Upper lobe of left lung (tissue), 6 donors: Measurements from ENCODE around the gene DSCAM. TPM values are rescaled to one million over a fixed set of nuclear protein-coding genes. Genes with fewer than 3 reads are reported as not detected.

ENCODE experiments used
- ATAC-seq, 2 donors: fragments of 200-7000 bp; cut with Tn5 transposase; one replicate each; pipeline ENCODE4 v1.9.1; 2022; ENCODE audit warnings: mild to moderate bottlenecking in 2 of 2, moderate library complexity in 2 of 2; ENCODE audit not compliant: low FRiP score in 2 of 2
- DNase-seq, 2 donors: peaks; one replicate each; pipeline ENCODE4 v3.0.0-alpha.2; 2019 to 2020
- H3K27ac ChIP-seq, 4 donors: fragments of 200-600 bp; sonication (generic); one replicate each; pipeline ENCODE4 v1.5.1; 2016 to 2019
- H3K27me3 ChIP-seq, 4 donors: fragments of 200-600 bp; sonication (generic); one replicate each; pipeline ENCODE4 v1.5.1; 2017 to 2019
- H3K36me3 ChIP-seq, 4 donors: fragments of 200-600 bp; sonication (generic); one replicate each; pipeline ENCODE4 v1.5.1; 2016 to 2019
- H3K4me1 ChIP-seq, 4 donors: fragments of 200-600 bp; sonication (generic); one replicate each; pipeline ENCODE4 v1.5.1; 2018 to 2019
- H3K4me3 ChIP-seq, 4 donors: fragments of 200-600 bp; sonication (generic); one replicate each; pipeline ENCODE4 v1.5.1; 2017 to 2019; ENCODE audit warnings: mild to moderate bottlenecking in 2 of 4, moderate library complexity in 1 of 4
- H3K9me3 ChIP-seq, 4 donors: fragments of 200-600 bp; sonication (generic); one replicate each; pipeline ENCODE4 v1.5.1; 2018 to 2019
- EP300 ChIP-seq, 4 donors: sonication (generic); formaldehyde crosslinking; IDR thresholded peaks; one replicate each; pipeline ENCODE4 v1.5.1; 2017; ENCODE audit warnings: antibody characterized with exemption in 4 of 4, control low read depth in 2 of 4
- POLR2A ChIP-seq, 4 donors: fragments of 450-650 bp; IDR thresholded peaks; one replicate each; pipeline ENCODE4 v1.5.1; 2016 to 2017; ENCODE audit warnings: antibody characterized with exemption in 4 of 4, mild to moderate bottlenecking in 2 of 4
- POLR2AphosphoS5 ChIP-seq, 2 donors: sonication (generic); formaldehyde crosslinking; IDR thresholded peaks; one replicate each; pipeline ENCODE4 v1.5.1; 2017; ENCODE audit warnings: antibody characterized with exemption in 2 of 2
- whole genome bisulfite sequencing, 2 donors: methylation state at CpG; one replicate each; pipeline ENCODE4 v1.1.5; 2017 to 2018; 5-methylcytosine and 5-hydroxymethylcytosine counted together
- total RNA-seq, 6 donors: library from RNA; depleted of rRNA in 4 of 6; stranded (reverse); fragments of >200 nt in 4 of 6; gene quantifications; one replicate each; pipeline versions ENCODE4 v1.1.0 to v1.2.1, GENCODE V29; 2016 to 2021
- TF ChIP-seq, protein P1 (sequence below), 6 experiments: fragments of 450-650 bp in 4 of 6; fragments of 200-600 bp in 2 of 6; sonication (generic) in 2 of 6; IDR thresholded peaks; one replicate each; pipeline ENCODE4 v1.5.1; 2016 to 2019; ENCODE audit warnings: antibody characterized with exemption in 6 of 6
- donor health status: DM: no; HTN: no; CAD: no; lungs with moderate emphysema.
- donor health status: DM: no; HTN: yes; CAD: no; lungs with severe emphysema.

DSCAM gene
- total RNA-seq, 6 donors from 2014 or later, result under 0.01 to 0.61 (median 0.26) TPM; not detected in 1

DNA sequence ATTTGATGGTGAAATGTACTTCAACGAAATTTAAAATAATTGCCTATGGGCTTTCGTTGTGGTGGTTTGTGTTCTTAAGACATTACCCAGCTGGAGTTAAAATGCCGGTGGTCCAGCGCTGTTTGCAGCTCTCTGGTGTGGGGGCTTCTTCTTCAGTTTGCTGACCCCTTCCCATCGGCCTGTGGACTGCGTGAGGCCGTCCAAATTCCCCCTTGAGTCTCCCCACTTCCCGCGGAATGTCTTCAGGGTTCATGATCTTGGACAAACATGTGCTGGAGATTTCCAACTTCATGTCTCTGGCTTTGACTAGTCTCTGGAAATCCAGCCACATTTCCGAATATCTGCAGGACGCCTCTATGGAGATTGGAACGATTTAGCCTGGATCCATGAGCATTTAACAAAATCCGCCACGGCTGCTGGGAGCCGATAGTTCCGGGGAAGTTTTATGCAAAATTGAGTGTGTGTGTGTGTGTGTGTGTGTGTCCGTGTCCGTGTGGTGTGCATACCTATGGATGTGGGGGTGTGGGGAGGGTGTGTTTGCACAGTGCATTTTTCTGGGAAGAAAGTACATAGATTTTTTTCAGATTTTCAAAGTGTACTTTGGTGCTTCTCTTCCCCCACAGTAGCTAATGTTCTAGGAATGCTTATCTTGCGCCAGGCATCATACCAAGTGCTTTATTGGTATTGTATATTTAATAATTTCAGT, 862.5 kb downstream of the DSCAM start:
- H3K27ac ChIP-seq, result no peak overlapping the region
- WGBS, 2 donors, result 68 to 75% methylated on average over 19 of the region's 19 CpGs
- no peak for ATAC-seq
- no peaks in the 10 kb centered on the region for H3K36me3 ChIP-seq
- no peaks in the 10 kb centered on the region for H3K4me1 ChIP-seq
- DNase-seq, result no peak
- H3K27me3 ChIP-seq, result no peaks in the 10 kb centered on the region
- H3K4me3 ChIP-seq, result no peak overlapping the region
- no peak for TF ChIP-seq EP300 (IDR thresholded peaks at IDR 0.05)
- no peaks in the 10 kb centered on the region for H3K9me3 ChIP-seq

DNA sequence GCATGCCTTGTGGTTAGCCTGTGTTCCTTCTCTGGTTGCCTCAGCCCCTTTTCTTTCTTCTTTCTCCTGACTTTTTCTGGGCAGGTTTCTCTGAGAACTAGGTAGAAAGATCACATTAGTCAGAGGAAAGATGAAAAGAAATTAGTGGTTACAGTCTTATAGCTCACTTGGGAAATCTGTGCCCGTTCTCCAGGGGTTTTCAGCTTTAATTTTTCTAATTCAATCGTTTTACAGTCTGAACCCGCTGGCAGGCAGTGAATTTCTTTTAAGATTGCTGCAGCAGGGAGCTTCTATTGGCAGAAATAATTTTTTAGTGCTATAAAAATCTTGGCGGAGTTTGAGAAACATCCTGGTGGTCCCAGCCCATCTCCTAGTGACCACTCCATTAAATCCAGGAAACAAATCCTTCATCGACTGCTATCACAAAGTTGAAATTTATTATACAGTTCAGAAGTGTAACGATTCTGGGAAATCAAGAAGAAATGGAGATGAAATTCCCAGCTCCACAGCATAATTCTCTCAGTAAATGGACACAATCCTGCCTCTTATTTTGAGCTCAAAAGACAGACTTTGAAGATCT, 866.6 kb downstream of the DSCAM start:
- no peak for TF ChIP-seq EP300 (IDR thresholded peaks at IDR 0.05)
- TF ChIP-seq POLR2AphosphoS5 (IDR thresholded peaks at IDR 0.05), result no peak
- TF ChIP-seq, protein P1, sequence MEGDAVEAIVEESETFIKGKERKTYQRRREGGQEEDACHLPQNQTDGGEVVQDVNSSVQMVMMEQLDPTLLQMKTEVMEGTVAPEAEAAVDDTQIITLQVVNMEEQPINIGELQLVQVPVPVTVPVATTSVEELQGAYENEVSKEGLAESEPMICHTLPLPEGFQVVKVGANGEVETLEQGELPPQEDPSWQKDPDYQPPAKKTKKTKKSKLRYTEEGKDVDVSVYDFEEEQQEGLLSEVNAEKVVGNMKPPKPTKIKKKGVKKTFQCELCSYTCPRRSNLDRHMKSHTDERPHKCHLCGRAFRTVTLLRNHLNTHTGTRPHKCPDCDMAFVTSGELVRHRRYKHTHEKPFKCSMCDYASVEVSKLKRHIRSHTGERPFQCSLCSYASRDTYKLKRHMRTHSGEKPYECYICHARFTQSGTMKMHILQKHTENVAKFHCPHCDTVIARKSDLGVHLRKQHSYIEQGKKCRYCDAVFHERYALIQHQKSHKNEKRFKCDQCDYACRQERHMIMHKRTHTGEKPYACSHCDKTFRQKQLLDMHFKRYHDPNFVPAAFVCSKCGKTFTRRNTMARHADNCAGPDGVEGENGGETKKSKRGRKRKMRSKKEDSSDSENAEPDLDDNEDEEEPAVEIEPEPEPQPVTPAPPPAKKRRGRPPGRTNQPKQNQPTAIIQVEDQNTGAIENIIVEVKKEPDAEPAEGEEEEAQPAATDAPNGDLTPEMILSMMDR (IDR thresholded peaks at IDR 0.05), result no peak
- TF ChIP-seq POLR2A (IDR thresholded peaks at IDR 0.05), result no peak
- no peaks in the 10 kb centered on the region for H3K36me3 ChIP-seq

DNA sequence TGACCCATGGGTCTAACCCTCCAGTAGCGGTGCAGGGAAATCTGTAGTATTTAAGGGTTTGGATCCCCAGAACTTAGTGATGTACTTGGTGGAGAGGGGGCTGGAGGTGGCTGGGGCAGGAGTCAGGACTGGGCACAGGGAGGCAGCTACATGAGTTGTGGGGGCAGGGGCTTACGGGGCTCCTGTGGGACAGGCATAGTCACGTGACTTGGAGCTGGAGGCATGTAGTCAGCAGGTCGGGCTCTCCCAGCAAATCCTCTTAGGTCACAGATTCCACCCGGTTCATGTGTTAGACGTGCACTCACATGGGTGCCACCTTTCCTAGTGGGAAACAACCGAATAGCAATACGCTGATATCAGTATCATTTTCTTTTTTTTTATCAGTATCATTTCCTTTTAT, 867.6 kb downstream of the DSCAM start:
- Histone ChIP-seq H3K27me3 (no peaks in the 10 kb centered on the region), H3K27ac (no peak overlapping the region), H3K36me3 (no peaks in the 10 kb centered on the region), H3K9me3 (no peaks in the 10 kb centered on the region), H3K4me3 (no peak overlapping the region), H3K4me1 (no peaks in the 10 kb centered on the region)
- WGBS, 2 donors, result 83% methylated on average over 8 of the region's 8 CpGs
- ATAC-seq (no peak), DNase-seq (no peak)
- TF ChIP-seq EP300 (IDR thresholded peaks at IDR 0.05) (no peak), POLR2A (IDR thresholded peaks at IDR 0.05) (no peak), POLR2AphosphoS5 (IDR thresholded peaks at IDR 0.05) (no peak)
- TF ChIP-seq, protein P1 (IDR thresholded peaks at IDR 0.05), result no peak

More for the DNA sequence above, 866.6 kb downstream of the DSCAM start:
- Histone ChIP-seq H3K4me3 (no peak overlapping the region), H3K27me3 (no peaks in the 10 kb centered on the region), H3K27ac (no peak overlapping the region), H3K9me3 (no peaks in the 10 kb centered on the region), H3K4me1 (no peaks in the 10 kb centered on the region)
- no peak for DNase-seq
- no peak for ATAC-seq
- 69 to 71% methylated on average over 6 of the region's 6 CpGs for whole genome bisulfite sequencing, 2 donors

DNA sequence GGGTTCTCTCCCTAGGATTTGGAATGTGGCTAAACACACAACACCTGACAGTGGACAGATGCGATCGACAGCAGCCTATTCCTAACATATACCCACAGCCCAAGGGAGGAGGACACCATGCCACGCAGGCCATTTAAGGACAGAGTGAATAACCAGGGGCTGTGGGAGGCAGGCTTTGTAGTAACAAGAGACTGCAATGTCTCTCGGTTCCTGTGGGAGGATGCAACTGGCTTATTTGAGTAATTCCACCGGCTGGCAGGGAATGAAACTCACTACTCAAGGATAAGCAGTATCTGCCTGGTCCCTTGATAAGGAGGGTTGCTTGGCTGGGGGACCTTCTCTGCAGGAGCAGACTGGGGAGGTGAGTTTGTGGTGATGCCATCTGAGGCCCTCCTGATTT, 870.2 kb downstream of the DSCAM start:
- ATAC-seq (no peak), DNase-seq (no peak)

DNA sequence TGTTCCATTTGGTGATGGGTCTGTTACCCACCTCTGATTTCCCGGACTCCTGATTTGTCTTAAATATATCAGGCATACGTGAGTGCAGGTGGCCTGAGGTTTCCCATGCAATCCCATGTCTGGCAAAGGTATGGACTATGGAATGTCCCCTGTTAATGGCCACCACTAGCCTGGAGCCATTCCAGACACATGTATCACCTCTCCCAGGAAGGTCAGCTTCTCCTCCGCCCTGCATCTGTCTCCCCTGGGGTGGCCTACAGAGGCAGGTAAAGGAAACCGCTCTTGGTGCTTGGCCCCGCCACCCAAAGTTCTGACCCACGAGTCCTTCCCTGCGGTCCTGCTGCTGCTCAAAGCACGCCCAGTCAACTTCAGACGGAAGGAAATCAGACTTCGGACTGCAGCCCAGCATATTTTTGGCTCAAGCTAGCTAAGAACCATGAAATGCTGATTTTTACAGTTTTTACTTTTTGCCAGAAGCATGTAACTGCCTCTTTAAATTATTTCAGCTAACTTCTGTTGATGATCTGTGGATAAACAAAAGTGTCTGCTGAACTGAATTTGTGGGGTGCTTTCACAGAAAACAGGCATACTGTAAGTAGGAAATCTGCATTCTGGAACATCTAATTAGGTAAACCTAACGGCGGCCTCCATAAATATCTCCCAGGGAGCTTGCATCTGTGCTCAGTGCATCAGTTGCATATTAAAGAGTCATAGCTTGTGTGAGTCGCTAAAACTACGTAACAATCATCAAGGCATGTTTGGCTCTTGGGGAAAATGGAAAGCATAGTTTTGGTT, 873.8 kb downstream of the DSCAM start:
- H3K36me3 ChIP-seq, result no peaks in the 10 kb centered on the region
- H3K27me3 ChIP-seq, result no peaks in the 10 kb centered on the region
- H3K9me3 ChIP-seq, result no peaks in the 10 kb centered on the region
- no peak overlapping the region for H3K4me3 ChIP-seq
- ATAC-seq (no peak), DNase-seq (no peak)
- 82 to 90% methylated on average over 14 of the region's 14 CpGs for WGBS, 2 donors
- H3K4me1 ChIP-seq, result no peaks in the 10 kb centered on the region
- no peak overlapping the region for H3K27ac ChIP-seq
- TF ChIP-seq EP300 (IDR thresholded peaks at IDR 0.05) (no peak), POLR2A (IDR thresholded peaks at IDR 0.05) (no peak), POLR2AphosphoS5 (IDR thresholded peaks at IDR 0.05) (no peak)
- TF ChIP-seq, protein P1 (IDR thresholded peaks at IDR 0.05), result no peak

More for the DNA sequence above, 870.2 kb downstream of the DSCAM start:
- 79 to 89% methylated on average over 3 to 5 of the region's 5 CpGs for WGBS, 2 donors
- Histone ChIP-seq H3K27ac (no peak overlapping the region), H3K27me3 (no peaks in the 10 kb centered on the region), H3K4me3 (no peak overlapping the region), H3K4me1 (no peaks in the 10 kb centered on the region), H3K36me3 (no peaks in the 10 kb centered on the region), H3K9me3 (no peaks in the 10 kb centered on the region)
- TF ChIP-seq, protein P1 (IDR thresholded peaks at IDR 0.05), result no peak
- no peak for TF ChIP-seq EP300 (IDR thresholded peaks at IDR 0.05)
